T-cell (primary cell): ENCODE results near the gene TMPRSS6. TPM values are rescaled to one million over a fixed set of nuclear protein-coding genes. Genes with fewer than 3 reads are reported as not detected.

ENCODE experiments used
- ATAC-seq, 4 experiments: fragments of 200-7000 bp in 3 of 4; fragments of 150-1000 bp in 1 of 4; cut with Tn5 transposase; replicated peaks in 1 of 4; 1 replicate in 3 of 4; 2 replicates in 1 of 4; pipeline ENCODE4 v1.10.0; 2021; ENCODE audit warnings: moderate library complexity in 3 of 4, mild to moderate bottlenecking in 2 of 4, moderate number of reproducible peaks in 1 of 4
- CTCF ChIA-PET, 2 donors: fragments of 300-600 bp; sonication (Branson Sonifier 250); formaldehyde crosslinking; loops; one replicate each; lab custom pipeline; 2022; ENCODE audit warnings: antibody characterized with exemption in 2 of 2; lab: Charles Lee
- POLR2A ChIA-PET, 2 donors: fragments of 300-600 bp; sonication (Branson Sonifier 250); formaldehyde crosslinking; loops; one replicate each; lab custom pipeline; 2022; ENCODE audit warnings: antibody characterized with exemption in 2 of 2; lab: Charles Lee
- DNase-seq, 35 experiments: peaks; one replicate each; pipeline versions ENCODE4 v3.0.0 to v3.0.0-alpha.2; 2013 to 2023
- H3K27ac ChIP-seq: one replicate; pipeline ENCODE4 v1.5.1; 2013; ENCODE audit warnings: low read length
- H3K27me3 ChIP-seq, 2 experiments: replicated peaks in 1 of 2; 1 replicate in 1 of 2; 2 replicates in 1 of 2; pipeline versions ENCODE4 v1.6.1 to v1.7.0; 2013; ENCODE audit warnings: low read length in 1 of 2, mixed read lengths in 1 of 2; ENCODE audit not compliant: control insufficient read depth in 2 of 2, insufficient read depth in 2 of 2; ENCODE audit errors: extremely low read depth in 1 of 2
- H3K36me3 ChIP-seq, 2 donors: 1 replicate in 1 of 2; 2 replicates in 1 of 2; pipeline versions ENCODE4 v1.6.1 to v1.7.0; 2013; ENCODE audit warnings: low read length in 1 of 2; ENCODE audit not compliant: control insufficient read depth in 2 of 2, insufficient read depth in 1 of 2; ENCODE audit errors: extremely low read depth in 1 of 2
- H3K4me1 ChIP-seq, 2 experiments: 1 replicate in 1 of 2; 2 replicates in 1 of 2; pipeline versions ENCODE4 v1.6.1 to v1.7.0; 2013; ENCODE audit warnings: low read length in 2 of 2, mixed read lengths in 1 of 2; ENCODE audit not compliant: insufficient read depth in 2 of 2, control insufficient read depth in 1 of 2; ENCODE audit errors: extremely low read depth in 1 of 2
- H3K4me3 ChIP-seq, 2 donors: 1 replicate in 1 of 2; 2 replicates in 1 of 2; pipeline versions ENCODE4 v1.5.1 to v1.7.0; 2013; ENCODE audit warnings: mild to moderate bottlenecking in 2 of 2, low read length in 1 of 2, moderate library complexity in 1 of 2; ENCODE audit not compliant: control insufficient read depth in 1 of 2; ENCODE audit errors: extremely low read depth in 1 of 2
- H3K9me3 ChIP-seq: 2 replicates; pipeline ENCODE4 v1.7.0; 2013
- H3K27ac Mint-ChIP-seq, 2 donors: one replicate each; pipeline ENCODE4 v1.8.0; 2020 to 2021; ENCODE audit warnings: mild to moderate bottlenecking in 2 of 2, mixed read lengths in 2 of 2
- H3K27me3 Mint-ChIP-seq, 2 donors: one replicate each; pipeline ENCODE4 v1.8.0; 2021 to 2022; ENCODE audit warnings: mixed read lengths in 2 of 2
- H3K36me3 Mint-ChIP-seq: one replicate; pipeline ENCODE4 v1.8.0; 2021; ENCODE audit warnings: mixed read lengths
- H3K4me1 Mint-ChIP-seq, 3 donors: one replicate each; pipeline ENCODE4 v1.8.0; 2020 to 2022; ENCODE audit warnings: mixed read lengths in 3 of 3, mild to moderate bottlenecking in 1 of 3
- H3K4me3 Mint-ChIP-seq, 3 donors: one replicate each; pipeline ENCODE4 v1.8.0; 2020 to 2022; ENCODE audit warnings: mild to moderate bottlenecking in 3 of 3, mixed read lengths in 3 of 3, moderate library complexity in 3 of 3
- H3K9me3 Mint-ChIP-seq, 3 donors: one replicate each; pipeline ENCODE4 v1.8.0; 2020 to 2022; ENCODE audit warnings: mixed read lengths in 3 of 3
- WGBS: methylation state at CpG from one replicate; pipeline ENCODE4 v1.1.5; 2013; ENCODE audit warnings: missing lambda C conversion rate; ENCODE audit not compliant: insufficient coverage; 5-methylcytosine and 5-hydroxymethylcytosine counted together
- total RNA-seq, 35 experiments: library from RNA in 6 of 35; stranded (reverse) in 6 of 35; fragments of 120-200 nt in 1 of 35; gene quantifications; one replicate each; pipeline versions ENCODE4 v1.2.1 to v1.2.4 and lab custom pipeline; 2013 to 2026

TMPRSS6 gene
- total RNA-seq, 5 donors from 2014 or later (not counting 1 experiment from before 2014, with no cell fraction given), result 0.40 to 1.3 (median 1.1) TPM

- no peak overlapping the region for H3K27ac ChIP-seq
- H3K36me3 ChIP-seq, result no peaks in the 10 kb centered on the region
- DNase-seq (no peak), ATAC-seq (no peak)
- H3K27me3 ChIP-seq, result peaks cover 3 to 58% of the 10 kb centered on the region in 2 experiments
- H3K4me1 ChIP-seq, result peaks cover 0 to 4% of the 10 kb centered on the region in 2 experiments
- Mint-ChIP-seq H3K9me3 (no peaks in the 10 kb centered on the region), H3K27ac (no peak overlapping the region), H3K4me3 (no peak overlapping the region), H3K36me3 (no peaks in the 10 kb centered on the region), H3K27me3 (peaks cover 12 to 29% of the 10 kb centered on the region in 2 donors), H3K4me1 (peaks cover 0 to 2% (median 0%) of the 10 kb centered on the region in 3 donors)
- WGBS, result 81% methylated on average over 8 of the region's 8 CpGs
- ChIA-PET POLR2A (no interaction called here), CTCF (no interaction called here)
- no peaks in the 10 kb centered on the region for H3K9me3 ChIP-seq
- H3K4me3 ChIP-seq, result no peak overlapping the region
These were observed 39.2 kb downstream of the TMPRSS6 start for GRCh38 chr22:37070334-37070733.

- Histone ChIP-seq H3K36me3 (no peaks in the 10 kb centered on the region), H3K4me3 (no peak overlapping the region), H3K27ac (no peak overlapping the region), H3K27me3 (peaks cover 3 to 53% of the 10 kb centered on the region in 2 experiments), H3K9me3 (no peaks in the 10 kb centered on the region), H3K4me1 (peaks cover 0 to 4% of the 10 kb centered on the region in 2 experiments)
- ATAC-seq (no peak), DNase-seq (no peak)
- H3K4me3 Mint-ChIP-seq, result no peak overlapping the region
- POLR2A ChIA-PET, result interaction anchor here in 1 of 2 donors (0.6 kb wide), 1 partner anchor 172 kb away, joined by 3 read pairs; no protein-coding TSS in a partner anchor
- H3K4me1 Mint-ChIP-seq, result peaks cover 0 to 2% (median 0%) of the 10 kb centered on the region in 3 donors
- WGBS, result 81% methylated on average over 6 of the region's 9 CpGs
- CTCF ChIA-PET, result no interaction called here
- H3K27me3 Mint-ChIP-seq, result peaks cover 12 to 27% of the 10 kb centered on the region in 2 donors
- no peaks in the 10 kb centered on the region for H3K9me3 Mint-ChIP-seq
- no peak overlapping the region for H3K27ac Mint-ChIP-seq
- peaks cover under 1% of the 10 kb centered on the region for H3K36me3 Mint-ChIP-seq
These were observed 39.8 kb downstream of the TMPRSS6 start for GRCh38 chr22:37069719-37070118.

- peaks cover 5% of the 10 kb centered on the region for H3K36me3 Mint-ChIP-seq
- no peak for DNase-seq
- no peaks in the 10 kb centered on the region for H3K9me3 ChIP-seq
- H3K27me3 Mint-ChIP-seq, result peaks cover 12 to 26% of the 10 kb centered on the region in 2 donors
- 55% methylated on average over 8 of the region's 11 CpGs for WGBS
- no peaks in the 10 kb centered on the region for H3K36me3 ChIP-seq
- no peak overlapping the region for H3K27ac Mint-ChIP-seq
- peaks cover 0 to 2% (median 0%) of the 10 kb centered on the region in 3 donors for H3K4me1 Mint-ChIP-seq
- no peak overlapping the region for H3K4me3 Mint-ChIP-seq
- CTCF ChIA-PET, result no interaction called here
- ATAC-seq, result peak in 1 of 4 experiments; percentile 20
- H3K4me3 ChIP-seq, result no peak overlapping the region
- POLR2A ChIA-PET, result interaction anchor here in 1 of 2 donors (0.6 kb wide), 1 partner anchor 173 kb away, joined by 3 read pairs; no protein-coding TSS in a partner anchor
- H3K9me3 Mint-ChIP-seq, result no peaks in the 10 kb centered on the region
- H3K4me1 ChIP-seq, result peaks cover 0 to 4% of the 10 kb centered on the region in 2 experiments
- H3K27ac ChIP-seq, result no peak overlapping the region
- H3K27me3 ChIP-seq, result peaks cover 3 to 49% of the 10 kb centered on the region in 2 experiments
These were observed 40.2 kb downstream of the TMPRSS6 start for GRCh38 chr22:37069319-37069718.

GRCh38 chr22:37068859-37069258 lies 40.7 kb downstream of the TMPRSS6 start:
- Mint-ChIP-seq H3K27ac (no peak overlapping the region), H3K9me3 (no peaks in the 10 kb centered on the region), H3K36me3 (peaks cover 8% of the 10 kb centered on the region), H3K4me1 (peaks cover 0 to 2% (median 0%) of the 10 kb centered on the region in 3 donors), H3K4me3 (no peak overlapping the region), H3K27me3 (peaks cover 12 to 24% of the 10 kb centered on the region in 2 donors)
- ATAC-seq, result peak in 1 of 4 experiments; percentile 47
- Histone ChIP-seq H3K36me3 (no peaks in the 10 kb centered on the region), H3K4me3 (no peak overlapping the region), H3K27me3 (peaks cover 3 to 48% of the 10 kb centered on the region in 2 experiments), H3K4me1 (peaks cover 0 to 4% of the 10 kb centered on the region in 2 experiments), H3K27ac (no peak overlapping the region), H3K9me3 (no peaks in the 10 kb centered on the region)
- POLR2A ChIA-PET, result no interaction called here
- 16% methylated on average over 32 of the region's 36 CpGs for WGBS
- DNase-seq, result peak in 1 of 35 experiments; percentile 10
- CTCF ChIA-PET, result no interaction called here

GRCh38 chr22:37067428-37067827 lies 42.1 kb downstream of the TMPRSS6 start:
- Histone ChIP-seq H3K4me3 (no peak overlapping the region), H3K36me3 (peaks cover 0 to 2% of the 10 kb centered on the region in 2 donors), H3K4me1 (peaks cover 0 to 9% of the 10 kb centered on the region in 2 experiments), H3K27me3 (peaks cover 3 to 48% of the 10 kb centered on the region in 2 experiments), H3K9me3 (no peaks in the 10 kb centered on the region), H3K27ac (no peak overlapping the region)
- Mint-ChIP-seq H3K4me3 (no peak overlapping the region), H3K27me3 (peaks cover 12 to 24% of the 10 kb centered on the region in 2 donors), H3K36me3 (peaks cover 11% of the 10 kb centered on the region), H3K27ac (no peak overlapping the region), H3K9me3 (no peaks in the 10 kb centered on the region), H3K4me1 (peaks cover 4 to 7% (median 7%) of the 10 kb centered on the region in 3 donors)
- no peak for DNase-seq
- ChIA-PET CTCF (interaction anchor here in 1 of 2 donors (0.6 kb wide), 1 partner anchor 298 kb away, joined by 4 read pairs; no protein-coding TSS in a partner anchor), POLR2A (no interaction called here)
- no peak for ATAC-seq
- WGBS, result 71% methylated on average over 9 of the region's 10 CpGs

- Mint-ChIP-seq H3K27ac (no peak overlapping the region), H3K27me3 (peaks cover 12 to 24% of the 10 kb centered on the region in 2 donors), H3K4me3 (no peak overlapping the region), H3K36me3 (peaks cover 11% of the 10 kb centered on the region), H3K4me1 (peaks cover 6 to 7% (median 7%) of the 10 kb centered on the region in 3 donors), H3K9me3 (no peaks in the 10 kb centered on the region)
- H3K36me3 ChIP-seq, result peaks cover 0 to 2% of the 10 kb centered on the region in 2 donors
- DNase-seq (no peak), ATAC-seq (no peak)
- peaks cover 0 to 9% of the 10 kb centered on the region in 2 experiments for H3K4me1 ChIP-seq
- H3K4me3 ChIP-seq, result no peak overlapping the region
- ChIA-PET POLR2A (no interaction called here), CTCF (no interaction called here)
- H3K9me3 ChIP-seq, result no peaks in the 10 kb centered on the region
- 89% methylated on average over 9 of the region's 9 CpGs for WGBS
- H3K27me3 ChIP-seq, result peaks cover 3 to 38% of the 10 kb centered on the region in 2 experiments
- H3K27ac ChIP-seq, result no peak overlapping the region
These were observed 43.6 kb downstream of the TMPRSS6 start for GRCh38 chr22:37065961-37066360.
